ENCODE measurements around the gene QRSL1.

GRCh38 chr6:106716966-106717365 is 87.6 kb downstream of the QRSL1 start:
- TF ChIP-seq CTCF (conservative IDR thresholded peaks at IDR 0.05) = no peak
- TF ChIP-seq ZFX (IDR thresholded peaks at IDR 0.05) = no peak
